IMR-90 (cell line): ENCODE measurements around the gene ACBD7. TPM values are rescaled to one million over a fixed set of nuclear protein-coding genes. Genes with fewer than 3 reads are reported as not detected.

ENCODE experiments used
- ATAC-seq: fragments of 200-7000 bp; cut with Tn5 transposase; 2 replicates; pipeline ENCODE4 v1.9.1; 2020; ENCODE audit warnings: low read depth, mild to moderate bottlenecking, moderate library complexity
- BruUV-seq: library from RNA; stranded (reverse); fragments of 400-500 nt; replicated peaks from 2 replicates; lab custom pipeline; 2021; lab: Mats Ljungman, UMichigan
- CTCF ChIA-PET: fragments of 300-600 bp; formaldehyde crosslinking; extraction: SDS; loops from one replicate; lab custom pipeline; 2021; ENCODE audit warnings: antibody characterized with exemption; lab: Yijun Ruan, JAX
- POLR2A ChIA-PET: fragments of 300-600 bp; sonication (Branson Sonifier 250); formaldehyde crosslinking; loops from one replicate; lab custom pipeline; 2022; ENCODE audit warnings: antibody characterized with exemption; ENCODE audit not compliant: unreplicated experiment; lab: Charles Lee
- DNase-seq: peaks from one replicate; pipeline ENCODE4 v3.0.0; 2013
- H2AFZ ChIP-seq: replicated peaks from 2 replicates; pipeline ENCODE3; 2013; ENCODE audit warnings: low read length, mild to moderate bottlenecking; ENCODE audit not compliant: poor library complexity
- H2AK5ac ChIP-seq: 2 replicates; pipeline ENCODE4 v1.6.1; 2013; ENCODE audit warnings: low read depth, low read length, inconsistent platforms
- H2AK9ac ChIP-seq: replicated peaks from 2 replicates; pipeline ENCODE3; 2013; ENCODE audit warnings: mild to moderate bottlenecking, low read depth, low read length, moderate library complexity; ENCODE audit not compliant: poor library complexity
- H2BK120ac ChIP-seq: 2 replicates; pipeline ENCODE4 v1.6.1; 2013; ENCODE audit warnings: low read depth, low read length, inconsistent platforms
- H2BK15ac ChIP-seq: 3 replicates; pipeline ENCODE4 v1.6.1; 2013; ENCODE audit warnings: low read depth, low read length, inconsistent platforms
- H2BK20ac ChIP-seq: 2 replicates; pipeline ENCODE4 v1.6.1; 2013; ENCODE audit warnings: low read depth, mild to moderate bottlenecking, inconsistent platforms, low read length, moderate library complexity
- H2BK5ac ChIP-seq: 2 replicates; pipeline ENCODE4 v1.6.1; 2013; ENCODE audit warnings: mild to moderate bottlenecking, low read depth, low read length, inconsistent platforms; ENCODE audit not compliant: poor library complexity, severe bottlenecking
- H3K14ac ChIP-seq: replicated peaks from 2 replicates; pipeline ENCODE4 v1.6.1; 2013; ENCODE audit warnings: low read depth, low read length, inconsistent platforms
- H3K18ac ChIP-seq: 2 replicates; pipeline ENCODE4 v1.6.1; 2013; ENCODE audit warnings: low read depth, low read length, control low read depth
- H3K23ac ChIP-seq: 2 replicates; pipeline ENCODE4 v1.6.1; 2013; ENCODE audit warnings: low read depth, low read length, inconsistent platforms
- H3K27ac ChIP-seq: 2 replicates; pipeline ENCODE4 v1.5.1; 2013; ENCODE audit warnings: mild to moderate bottlenecking, control low read depth, low read length; ENCODE audit not compliant: insufficient read depth
- H3K27me3 ChIP-seq: 2 replicates; pipeline ENCODE4 v1.6.1; 2013; ENCODE audit warnings: low read length; ENCODE audit not compliant: control insufficient read depth, insufficient read depth
- H3K36me3 ChIP-seq: 2 replicates; pipeline ENCODE4 v1.6.1; 2013; ENCODE audit warnings: low read length, mixed read lengths; ENCODE audit not compliant: control insufficient read depth, insufficient read depth
- H3K4ac ChIP-seq: 2 replicates; pipeline ENCODE4 v1.6.1; 2013; ENCODE audit warnings: low read depth, low read length, inconsistent platforms
- H3K4me1 ChIP-seq: 2 replicates; pipeline ENCODE4 v1.6.1; 2013; ENCODE audit warnings: low read length, mixed read lengths; ENCODE audit not compliant: control insufficient read depth, insufficient read depth
- H3K4me2 ChIP-seq: 2 replicates; pipeline ENCODE4 v1.6.1; 2013; ENCODE audit warnings: low read depth, mild to moderate bottlenecking, control low read depth, low read length, moderate library complexity
- H3K4me3 ChIP-seq: 2 replicates; pipeline ENCODE4 v1.5.1; 2013; ENCODE audit warnings: low read depth, mild to moderate bottlenecking, control low read depth, low read length, moderate library complexity; ENCODE audit not compliant: insufficient read depth
- H3K56ac ChIP-seq: 2 replicates; pipeline ENCODE4 v1.6.1; 2013; ENCODE audit warnings: low read length, inconsistent platforms; ENCODE audit not compliant: insufficient read depth; ENCODE audit errors: extremely low read depth
- H3K79me1 ChIP-seq, 2 experiments: 2 replicates each; pipeline ENCODE4 v1.6.1; 2013; ENCODE audit warnings: low read length in 2 of 2, inconsistent platforms in 1 of 2, low read depth in 1 of 2
- H3K9ac ChIP-seq: 2 replicates; pipeline ENCODE4 v1.6.1; 2013; ENCODE audit warnings: low read depth, low read length, control low read depth
- H3K9me1 ChIP-seq: 2 replicates; pipeline ENCODE4 v1.6.1; 2013; ENCODE audit warnings: low read length, inconsistent platforms; ENCODE audit not compliant: insufficient read depth
- H3K9me3 ChIP-seq: 2 replicates; pipeline ENCODE4 v1.6.1; 2013; ENCODE audit warnings: low read length; ENCODE audit not compliant: control insufficient read depth, insufficient read depth
- H4K20me1 ChIP-seq: 2 replicates; pipeline ENCODE4 v1.6.1; 2013; ENCODE audit warnings: low read length, inconsistent platforms; ENCODE audit not compliant: insufficient read depth
- H4K5ac ChIP-seq: 2 replicates; pipeline ENCODE4 v1.6.1; 2013; ENCODE audit warnings: mild to moderate bottlenecking, low read depth, low read length, control low read depth
- H4K8ac ChIP-seq, 2 experiments: 2 replicates each; pipeline ENCODE4 v1.6.1; 2013; ENCODE audit warnings: low read depth in 2 of 2, low read length in 2 of 2, control low read depth in 1 of 2, inconsistent platforms in 1 of 2
- H4K91ac ChIP-seq: 2 replicates; pipeline ENCODE4 v1.6.1; 2013; ENCODE audit warnings: low read depth, low read length, inconsistent platforms; ENCODE audit not compliant: insufficient read depth
- CEBPB ChIP-seq: IDR thresholded peaks from 2 replicates; pipeline ENCODE4 v1.6.1; 2012; ENCODE audit warnings: low read depth, low read length, improper control_type of control experiment
- CHD1 ChIP-seq: IDR thresholded peaks from 2 replicates; pipeline ENCODE4 v1.6.1; 2012; ENCODE audit warnings: low read depth, low read length, improper control_type of control experiment
- MXI1 ChIP-seq: IDR thresholded peaks from 2 replicates; pipeline ENCODE4 v1.6.1; 2012; ENCODE audit warnings: low read depth, mild to moderate bottlenecking, low read length, moderate library complexity, borderline replicate concordance
- WGBS, 2 experiments: methylation state at CpG; one replicate each; pipeline versions ENCODE4 v1.1.5 to v1.1.7; 2013; ENCODE audit warnings: missing lambda C conversion rate in 2 of 2; ENCODE audit not compliant: insufficient read length in 1 of 2; ENCODE audit errors: extremely low coverage in 2 of 2; 5-methylcytosine and 5-hydroxymethylcytosine counted together
- dilution Hi-C: fragments of 300-500 bp; cut with HindIII; formaldehyde crosslinking; loops from one replicate; pipeline ENCODE4 v1.14.3; 2018; ENCODE audit warnings: low sequenced_read_pairs; ENCODE audit not compliant: unreplicated experiment
- in situ Hi-C: fragments of 300-500 bp; cut with MboI; formaldehyde crosslinking; loops from 3 replicates; pipeline ENCODE4 v1.14.3; 2019; ENCODE audit warnings: low sequenced_read_pairs, inconsistent platforms, mixed read lengths
- intact Hi-C: fragments of 100-400 bp; cut with micrococcal nuclease; formaldehyde crosslinking; loops from 2 replicates; pipeline ENCODE4 v1.10.0; 2022
- polyA plus RNA-seq, 3 experiments: library from polyadenylated mRNA; depleted of rRNA; stranded (reverse); fragments of >200 nt; gene quantifications; 2 replicates each; pipeline ENCODE4 v1.2.3, GENCODE V29; 2012; ENCODE audit warnings: low replicate concordance in 1 of 3
- total RNA-seq: library from RNA; depleted of rRNA; stranded (reverse); fragments of >200 nt; gene quantifications from 2 replicates; pipeline ENCODE4 v1.2.3, GENCODE V29; 2012
- TF ChIP-seq, protein P1 (sequence below): fragments of 150-350 bp; IDR thresholded peaks from 2 replicates; pipeline ENCODE4 v1.6.1; 2016; ENCODE audit warnings: low read depth, mild to moderate bottlenecking, low read length, moderate library complexity, borderline replicate concordance

The ACBD7 gene
- total and polyA plus RNA-seq, 2 of the 4 experiments (the other 2 are of a cell fraction): 0.29 to 0.54 TPM

DNA sequence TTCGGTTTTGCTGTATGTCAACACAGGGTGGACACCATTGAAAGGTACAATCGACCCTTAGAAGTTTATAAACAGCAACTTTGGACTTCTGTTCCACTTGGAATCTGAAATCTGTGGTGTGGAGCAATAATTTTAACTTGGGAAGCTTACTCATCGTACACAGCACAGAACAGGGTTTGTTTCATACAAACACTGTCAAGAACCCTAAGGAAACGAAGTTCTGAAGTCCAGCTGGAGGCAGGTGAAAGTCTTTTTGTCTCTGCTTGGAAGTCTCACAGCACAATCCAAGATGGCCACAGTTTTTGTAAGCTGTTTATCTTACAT, 48.4 kb upstream of the ACBD7 start:
- Histone ChIP-seq H3K36me3 (peaks cover 20% of the 10 kb centered on the region), H3K56ac (no peak overlapping the region), H2AFZ (no peak overlapping the region), H3K9me3 (no peaks in the 10 kb centered on the region), H2BK5ac (no peak overlapping the region), H3K18ac (no peak overlapping the region), H4K91ac (no peak overlapping the region), H4K8ac (no peak overlapping the region), H3K14ac (no peak overlapping the region), H3K27ac (no peak overlapping the region), H2AK9ac (no peak overlapping the region), H3K9ac (no peak overlapping the region), H3K4ac (no peak overlapping the region), H3K79me1 (peaks cover 8 to 10% of the 10 kb centered on the region in 2 experiments), H3K4me3 (no peak overlapping the region), H4K5ac (no peak overlapping the region), H2BK120ac (no peak overlapping the region), H2AK5ac (no peak overlapping the region), H2BK20ac (no peak overlapping the region), H3K4me2 (no peak overlapping the region), H4K20me1 (no peaks in the 10 kb centered on the region), H3K9me1 (no peaks in the 10 kb centered on the region; the same call in 1 of the 2 replicates), H3K27me3 (no peaks in the 10 kb centered on the region), H2BK15ac (no peak overlapping the region), H3K23ac (no peak overlapping the region), H3K4me1 (no peaks in the 10 kb centered on the region)
- TF ChIP-seq, protein P1, sequence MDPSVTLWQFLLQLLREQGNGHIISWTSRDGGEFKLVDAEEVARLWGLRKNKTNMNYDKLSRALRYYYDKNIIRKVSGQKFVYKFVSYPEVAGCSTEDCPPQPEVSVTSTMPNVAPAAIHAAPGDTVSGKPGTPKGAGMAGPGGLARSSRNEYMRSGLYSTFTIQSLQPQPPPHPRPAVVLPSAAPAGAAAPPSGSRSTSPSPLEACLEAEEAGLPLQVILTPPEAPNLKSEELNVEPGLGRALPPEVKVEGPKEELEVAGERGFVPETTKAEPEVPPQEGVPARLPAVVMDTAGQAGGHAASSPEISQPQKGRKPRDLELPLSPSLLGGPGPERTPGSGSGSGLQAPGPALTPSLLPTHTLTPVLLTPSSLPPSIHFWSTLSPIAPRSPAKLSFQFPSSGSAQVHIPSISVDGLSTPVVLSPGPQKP: no peak
- TF ChIP-seq CEBPB: no peak
- no peak for TF ChIP-seq MXI1
- TF ChIP-seq CHD1: no peak
- ATAC-seq (peak; percentile 72), DNase-seq (peak; percentile 49)
- in situ Hi-C loops (no loop called here), intact Hi-C loops (no loop called here), dilution Hi-C loops (no loop called here)
- ChIA-PET POLR2A (no interaction called here), CTCF (no interaction called here)
- WGBS, 2 experiments: no CpG with 5 or more reads among the region's 4 CpGs
- no TSS peak for BruUV-seq
